HEK293 (cell line): Measurements from ENCODE around the gene SLC37A4.

Experiments
- SETDB1 ChIP-seq: IDR thresholded peaks from one replicate; pipeline ENCODE4 v1.6.1; 2017; ENCODE audit warnings: mild to moderate bottlenecking, low read length, moderate library complexity, mixed read lengths; ENCODE audit not compliant: insufficient read length
- SP2 ChIP-seq: fragments of 450-650 bp; formaldehyde crosslinking; IDR thresholded peaks from 2 replicates; pipeline ENCODE4 v1.5.1; 2016; ENCODE audit warnings: missing biosample characterization, missing genetic modification characterization
- SP7 ChIP-seq: fragments of 450-650 bp; formaldehyde crosslinking; IDR thresholded peaks from 2 replicates; pipeline ENCODE4 v1.5.1; 2016; ENCODE audit warnings: missing biosample characterization, missing genetic modification characterization
- ZBTB17 ChIP-seq: fragments of 450-650 bp; formaldehyde crosslinking; IDR thresholded peaks from 2 replicates; pipeline ENCODE4 v1.5.1; 2016; ENCODE audit warnings: missing biosample characterization, missing genetic modification characterization
- ZFHX2 ChIP-seq: fragments of 450-650 bp; formaldehyde crosslinking; conservative IDR thresholded peaks from 2 replicates; pipeline ENCODE4 v1.5.1; 2016; ENCODE audit warnings: missing biosample characterization, missing genetic modification characterization
- ZNF571 ChIP-seq: fragments of 450-650 bp; formaldehyde crosslinking; IDR thresholded peaks from 2 replicates; pipeline ENCODE4 v1.5.0; 2017; ENCODE audit warnings: missing biosample characterization, missing genetic modification characterization
- ZNF701 ChIP-seq: fragments of 450-650 bp; formaldehyde crosslinking; IDR thresholded peaks from 2 replicates; pipeline ENCODE4 v1.5.1; 2016; ENCODE audit warnings: missing biosample characterization, missing genetic modification characterization
- ZNF791 ChIP-seq: fragments of 450-650 bp; formaldehyde crosslinking; IDR thresholded peaks from 2 replicates; pipeline ENCODE4 v1.5.1; 2016; ENCODE audit warnings: missing biosample characterization, missing genetic modification characterization
- TF ChIP-seq, protein P1 (sequence below): fragments of 450-650 bp; formaldehyde crosslinking; IDR thresholded peaks from 2 replicates; pipeline ENCODE4 v1.5.1; 2016; ENCODE audit warnings: missing biosample characterization, missing genetic modification characterization
- TF ChIP-seq, protein P2 (sequence below): fragments of 450-650 bp; formaldehyde crosslinking; IDR thresholded peaks from 2 replicates; pipeline ENCODE4 v1.5.1; 2016; ENCODE audit warnings: missing biosample characterization, missing genetic modification characterization, low read depth
- TF ChIP-seq, protein P3 (sequence below): fragments of 450-650 bp; formaldehyde crosslinking; IDR thresholded peaks from 2 replicates; pipeline ENCODE4 v1.5.1; 2016; ENCODE audit warnings: missing biosample characterization, missing genetic modification characterization

SLC37A4 gene

DNA sequence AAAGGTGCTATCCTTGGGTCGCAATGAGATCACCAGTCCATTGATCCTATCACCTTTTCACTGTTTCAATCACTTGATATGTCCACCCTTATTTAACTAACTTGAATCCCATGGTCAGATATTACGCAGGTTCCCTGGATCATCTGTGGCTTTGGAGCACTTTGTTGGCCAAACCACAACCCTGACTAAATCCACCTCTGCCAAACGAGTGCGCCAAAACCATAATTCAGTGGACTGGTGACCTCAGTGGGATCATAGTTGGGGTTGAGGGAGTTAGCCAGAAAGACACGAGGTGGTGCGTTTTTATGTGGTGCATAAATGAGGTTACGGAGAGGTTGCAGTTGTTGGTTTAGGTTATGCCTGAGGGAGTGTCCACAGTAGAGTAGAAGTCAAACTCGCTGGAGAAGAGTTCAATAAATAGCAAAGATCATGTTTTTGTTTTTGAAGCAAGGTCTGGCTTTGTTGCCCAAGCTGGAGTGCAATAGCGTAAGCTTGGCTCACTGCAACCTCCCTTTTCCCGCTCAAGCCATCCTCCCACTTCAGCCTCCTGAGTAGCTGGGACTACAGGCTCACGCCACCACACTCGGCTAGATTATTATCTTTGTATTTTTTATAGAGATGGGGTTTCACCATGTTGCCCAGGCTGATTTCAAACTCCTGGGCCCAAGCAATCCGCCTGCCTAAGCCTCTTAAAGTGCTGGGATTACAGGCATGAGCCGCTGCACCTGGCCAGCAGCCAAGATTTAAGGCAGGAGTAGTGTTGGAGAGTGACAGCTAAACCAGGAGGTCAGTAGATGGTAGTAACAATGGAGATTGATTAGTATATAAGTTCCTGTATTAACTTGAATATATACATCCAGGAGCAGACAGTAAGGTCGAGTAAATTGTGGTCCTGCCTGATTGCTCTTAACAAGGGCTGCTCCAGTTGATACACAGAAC lies 54.6 kb downstream of the SLC37A4 start (continued):
- no peak for TF ChIP-seq ZNF701 (tag by site-specific recombination)
- TF ChIP-seq, protein P1, sequence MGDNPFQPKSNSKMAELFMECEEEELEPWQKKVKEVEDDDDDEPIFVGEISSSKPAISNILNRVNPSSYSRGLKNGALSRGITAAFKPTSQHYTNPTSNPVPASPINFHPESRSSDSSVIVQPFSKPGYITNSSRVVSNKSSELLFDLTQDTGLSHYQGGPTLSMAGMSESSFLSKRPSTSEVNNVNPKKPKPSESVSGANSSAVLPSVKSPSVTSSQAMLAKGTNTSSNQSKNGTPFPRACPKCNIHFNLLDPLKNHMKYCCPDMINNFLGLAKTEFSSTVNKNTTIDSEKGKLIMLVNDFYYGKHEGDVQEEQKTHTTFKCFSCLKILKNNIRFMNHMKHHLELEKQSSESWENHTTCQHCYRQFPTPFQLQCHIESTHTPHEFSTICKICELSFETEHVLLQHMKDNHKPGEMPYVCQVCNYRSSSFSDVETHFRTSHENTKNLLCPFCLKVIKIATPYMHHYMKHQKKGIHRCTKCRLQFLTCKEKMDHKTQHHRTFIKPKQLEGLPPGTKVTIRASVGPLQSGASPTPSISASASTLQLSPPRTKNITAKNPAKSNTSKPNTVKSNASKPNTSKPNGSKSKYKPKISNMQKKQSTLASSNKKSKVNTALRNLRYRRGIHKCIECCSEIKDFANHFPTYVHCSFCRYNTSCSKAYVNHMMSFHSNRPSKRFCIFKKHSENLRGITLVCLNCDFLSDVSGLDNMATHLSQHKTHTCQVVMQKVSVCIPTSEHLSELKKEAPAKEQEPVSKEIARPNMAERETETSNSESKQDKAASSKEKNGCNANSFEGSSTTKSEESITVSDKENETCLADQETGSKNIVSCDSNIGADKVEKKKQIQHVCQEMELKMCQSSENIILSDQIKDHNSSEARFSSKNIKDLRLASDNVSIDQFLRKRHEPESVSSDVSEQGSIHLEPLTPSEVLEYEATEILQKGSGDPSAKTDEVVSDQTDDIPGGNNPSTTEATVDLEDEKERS (tag by site-specific recombination) = no peak
- no peak for TF ChIP-seq ZFHX2 (tag by site-specific recombination)
- TF ChIP-seq, protein P2, sequence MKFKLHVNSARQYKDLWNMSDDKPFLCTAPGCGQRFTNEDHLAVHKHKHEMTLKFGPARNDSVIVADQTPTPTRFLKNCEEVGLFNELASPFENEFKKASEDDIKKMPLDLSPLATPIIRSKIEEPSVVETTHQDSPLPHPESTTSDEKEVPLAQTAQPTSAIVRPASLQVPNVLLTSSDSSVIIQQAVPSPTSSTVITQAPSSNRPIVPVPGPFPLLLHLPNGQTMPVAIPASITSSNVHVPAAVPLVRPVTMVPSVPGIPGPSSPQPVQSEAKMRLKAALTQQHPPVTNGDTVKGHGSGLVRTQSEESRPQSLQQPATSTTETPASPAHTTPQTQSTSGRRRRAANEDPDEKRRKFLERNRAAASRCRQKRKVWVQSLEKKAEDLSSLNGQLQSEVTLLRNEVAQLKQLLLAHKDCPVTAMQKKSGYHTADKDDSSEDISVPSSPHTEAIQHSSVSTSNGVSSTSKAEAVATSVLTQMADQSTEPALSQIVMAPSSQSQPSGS (tag by site-specific recombination) = no peak
- TF ChIP-seq ZNF791 (tag by site-specific recombination) = no peak
- TF ChIP-seq ZNF571 (tag by site-specific recombination) = no peak
- TF ChIP-seq, protein P3, sequence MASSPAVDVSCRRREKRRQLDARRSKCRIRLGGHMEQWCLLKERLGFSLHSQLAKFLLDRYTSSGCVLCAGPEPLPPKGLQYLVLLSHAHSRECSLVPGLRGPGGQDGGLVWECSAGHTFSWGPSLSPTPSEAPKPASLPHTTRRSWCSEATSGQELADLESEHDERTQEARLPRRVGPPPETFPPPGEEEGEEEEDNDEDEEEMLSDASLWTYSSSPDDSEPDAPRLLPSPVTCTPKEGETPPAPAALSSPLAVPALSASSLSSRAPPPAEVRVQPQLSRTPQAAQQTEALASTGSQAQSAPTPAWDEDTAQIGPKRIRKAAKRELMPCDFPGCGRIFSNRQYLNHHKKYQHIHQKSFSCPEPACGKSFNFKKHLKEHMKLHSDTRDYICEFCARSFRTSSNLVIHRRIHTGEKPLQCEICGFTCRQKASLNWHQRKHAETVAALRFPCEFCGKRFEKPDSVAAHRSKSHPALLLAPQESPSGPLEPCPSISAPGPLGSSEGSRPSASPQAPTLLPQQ = no peak
- TF ChIP-seq SETDB1 = peak; percentile 29
- no peak for TF ChIP-seq SP2 (tag by site-specific recombination)
- no peak for TF ChIP-seq SP7 (tag by site-specific recombination)
- 0 out of 2 replicates have a peak, but pooled peaks have one; percentile 22 for TF ChIP-seq ZBTB17 (tag by site-specific recombination)
